EH (cell line): ENCODE results near the gene HAUS6.
"Not testable (repeated sequence)": the region's sequence is repeated elsewhere in the genome, so short reads cannot be mapped to it uniquely, and the experiment has no call there.

Experiments used
- DNase-seq: peaks from one replicate; pipeline ENCODE4 v3.0.0-alpha.2; 2015; ENCODE audit warnings: low read depth

The HAUS6 gene

DNA sequence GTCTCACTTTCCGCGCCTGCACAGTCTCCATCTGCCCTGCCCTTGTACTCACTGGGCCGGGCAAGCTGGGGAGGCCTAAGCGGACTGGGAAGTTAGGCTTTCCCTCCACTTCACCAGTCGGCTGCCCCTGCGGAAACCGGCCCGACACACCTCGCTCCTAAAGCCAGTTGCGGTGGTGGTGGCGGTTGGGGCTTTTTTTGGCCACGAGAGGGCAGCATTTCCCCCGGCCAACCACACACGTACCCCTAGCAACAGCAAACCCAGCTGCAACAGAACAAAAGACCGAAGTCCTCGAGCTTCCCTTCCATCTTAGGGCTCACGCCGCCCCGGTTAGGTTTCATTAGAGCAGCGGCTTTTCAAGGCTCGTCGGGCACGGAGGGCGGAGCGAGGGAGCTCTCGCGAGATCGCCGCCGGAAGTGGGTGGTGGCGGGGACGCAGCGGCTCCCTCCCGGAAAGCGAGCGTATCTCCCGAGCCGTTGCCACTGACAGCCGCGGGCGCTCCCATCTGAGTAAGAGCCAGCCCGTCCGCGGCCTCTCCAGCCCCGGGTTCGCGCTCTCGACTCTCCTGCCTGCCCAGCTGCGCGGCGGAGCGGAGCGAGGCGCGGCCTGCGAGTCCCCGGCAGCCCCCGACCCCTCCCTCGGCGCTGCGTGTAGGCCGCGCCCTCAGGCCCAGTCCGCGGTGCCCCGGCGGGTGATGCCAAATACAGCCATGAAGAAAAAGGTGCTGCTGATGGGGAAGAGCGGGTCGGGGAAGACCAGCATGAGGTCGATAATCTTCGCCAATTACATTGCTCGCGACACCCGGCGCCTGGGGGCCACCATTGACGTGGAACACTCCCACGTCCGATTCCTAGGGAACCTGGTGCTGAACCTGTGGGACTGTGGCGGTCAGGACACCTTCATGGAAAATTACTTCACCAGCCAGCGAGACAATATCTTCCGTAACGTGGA, 53.5 kb downstream of the HAUS6 start, which contains the start of gene RRAGA:
RRAGA (plus strand) TSS at position 462 of the 951 bp plus-strand sequence; CDS start at position 695, 233 bp downstream.
- peak; percentile 97 for DNase-seq

DNA sequence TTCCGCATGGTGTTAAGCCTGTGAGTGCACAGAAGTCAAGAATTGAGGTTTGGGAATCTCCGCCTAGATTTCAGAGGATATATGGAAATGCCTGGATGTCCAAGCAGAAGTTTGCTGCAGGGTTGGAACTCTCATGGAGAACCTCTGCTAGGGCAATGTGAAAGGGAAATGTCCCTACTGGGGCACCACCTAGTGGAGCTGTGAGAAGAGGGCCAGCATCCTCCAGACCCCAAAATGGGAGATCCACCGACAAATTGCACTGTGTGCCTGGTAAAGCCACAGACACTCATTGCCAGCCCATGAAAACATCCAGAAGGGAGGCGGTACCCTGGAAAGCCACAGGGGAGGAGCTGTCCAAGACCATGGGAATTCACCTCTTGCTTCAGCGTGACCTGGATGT, 66.1 kb downstream of the HAUS6 start:
- DNase-seq: no peak

GRCh38 chr9:19033015-19033414, 69.7 kb downstream of the HAUS6 start, which contains the start of gene SAXO1:
Gene SAXO1, minus strand, starts transcription at chr9:19033209. Its CDS starts 301 bp downstream, at chr9:19032908.
- no peak for DNase-seq

DNA sequence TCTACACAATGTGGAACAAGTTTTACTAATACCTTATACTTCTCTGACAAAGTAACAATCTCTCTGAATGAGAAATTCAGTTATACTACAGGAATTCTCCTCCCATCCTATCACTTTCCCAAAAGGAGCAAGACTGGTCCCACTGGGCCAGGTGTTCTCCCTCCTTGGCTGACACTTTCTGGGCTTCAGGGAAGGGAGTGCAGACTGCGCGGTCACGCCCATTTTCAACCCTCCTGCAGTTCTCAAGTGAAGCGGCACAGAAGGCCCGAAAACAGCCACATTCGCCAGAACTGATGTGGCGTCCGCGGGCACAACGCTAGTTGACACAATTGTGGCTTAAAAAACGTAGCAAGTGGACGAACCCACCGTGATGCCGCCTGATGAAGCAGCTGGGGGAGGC, 70.3 kb downstream of the HAUS6 start:
- DNase-seq: no peak

DNA sequence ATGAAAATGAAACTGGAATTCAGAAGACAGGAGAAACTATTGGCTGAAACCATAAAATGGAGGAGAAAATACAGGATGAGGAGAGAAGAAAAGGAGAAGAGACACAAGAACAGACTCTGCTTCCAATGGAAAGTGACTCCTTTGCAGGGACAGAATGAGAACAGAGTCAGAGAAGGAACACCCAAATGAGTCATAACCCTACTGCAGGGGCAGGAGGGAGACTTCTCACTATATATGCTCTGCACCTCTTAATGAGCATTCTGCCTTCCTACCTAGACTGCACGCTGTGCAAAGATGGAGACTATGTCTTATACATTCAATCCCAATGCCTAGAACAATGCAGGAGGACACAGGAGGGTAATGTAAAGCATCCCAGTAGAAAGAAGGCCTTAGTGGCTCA, 71.8 kb downstream of the HAUS6 start:
- DNase-seq: peak; percentile 34

- peak; percentile 73 for DNase-seq
Measured at GRCh38 chr9:19028835-19029451, 73.8 kb downstream of the HAUS6 start.

- no peak for DNase-seq
Measured at GRCh38 chr9:19027825-19028224, 74.9 kb downstream of the HAUS6 start.

- DNase-seq: no peak
Measured at GRCh38 chr9:19026375-19026774, 76.3 kb downstream of the HAUS6 start.

DNA sequence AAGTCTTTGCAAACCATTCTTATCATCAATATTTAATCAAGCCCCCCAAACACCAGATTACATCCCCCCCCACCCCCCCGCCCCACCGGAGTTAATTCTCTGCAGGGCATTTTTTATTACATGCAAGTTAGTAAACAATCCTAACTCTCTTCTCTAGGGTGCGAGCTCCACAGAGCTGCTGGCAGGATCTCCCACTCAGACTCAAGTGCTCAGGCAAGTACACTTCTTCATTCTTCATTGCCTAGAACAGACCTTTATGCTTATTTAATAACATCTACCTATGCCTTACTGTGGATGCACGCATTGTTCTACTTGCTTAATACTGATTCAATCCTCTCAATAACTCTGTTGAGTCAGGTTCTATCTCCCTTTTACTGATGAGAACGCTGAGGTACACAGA, 79.6 kb downstream of the HAUS6 start:
- no peak for DNase-seq

DNA sequence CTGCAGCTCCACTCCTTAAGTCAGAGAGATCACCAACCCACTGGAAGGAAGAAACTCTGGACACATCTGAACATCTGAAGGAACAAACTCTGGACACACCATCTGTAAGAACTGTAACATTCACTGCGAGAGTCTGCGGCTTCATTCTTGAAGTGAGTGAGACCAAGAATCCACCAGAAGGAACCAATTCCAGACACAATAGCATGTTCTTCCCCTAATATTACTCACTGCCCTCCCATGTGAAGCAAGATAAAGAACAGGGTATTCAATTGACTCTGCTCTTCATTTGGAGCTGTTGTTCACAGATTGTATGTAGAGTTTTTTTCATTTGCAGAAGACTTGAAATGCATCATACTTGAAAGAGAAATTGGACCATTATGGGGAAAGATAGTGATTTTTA, 80.5 kb downstream of the HAUS6 start:
- peak; percentile 18 for DNase-seq

DNA sequence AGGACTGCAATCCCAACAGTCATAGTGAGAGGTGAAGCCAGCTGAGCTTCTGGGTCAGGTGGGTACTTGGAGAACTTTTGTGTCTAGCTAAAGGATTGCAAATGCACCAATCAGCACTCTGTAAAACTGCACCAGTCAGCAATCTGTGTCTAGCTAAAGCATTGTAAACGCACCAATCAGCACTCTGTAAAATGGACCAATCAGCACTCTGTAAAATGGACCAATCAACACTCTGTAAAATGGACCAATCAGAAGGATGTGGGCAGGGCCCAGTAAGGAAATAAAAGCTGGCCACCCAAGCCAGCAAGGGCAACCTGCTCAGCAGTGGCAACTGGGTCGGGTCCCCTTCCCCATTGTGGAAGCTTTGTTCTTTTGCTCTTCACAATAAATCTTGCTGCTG, 81.1 kb downstream of the HAUS6 start:
- not testable (repeated sequence) for DNase-seq

DNA sequence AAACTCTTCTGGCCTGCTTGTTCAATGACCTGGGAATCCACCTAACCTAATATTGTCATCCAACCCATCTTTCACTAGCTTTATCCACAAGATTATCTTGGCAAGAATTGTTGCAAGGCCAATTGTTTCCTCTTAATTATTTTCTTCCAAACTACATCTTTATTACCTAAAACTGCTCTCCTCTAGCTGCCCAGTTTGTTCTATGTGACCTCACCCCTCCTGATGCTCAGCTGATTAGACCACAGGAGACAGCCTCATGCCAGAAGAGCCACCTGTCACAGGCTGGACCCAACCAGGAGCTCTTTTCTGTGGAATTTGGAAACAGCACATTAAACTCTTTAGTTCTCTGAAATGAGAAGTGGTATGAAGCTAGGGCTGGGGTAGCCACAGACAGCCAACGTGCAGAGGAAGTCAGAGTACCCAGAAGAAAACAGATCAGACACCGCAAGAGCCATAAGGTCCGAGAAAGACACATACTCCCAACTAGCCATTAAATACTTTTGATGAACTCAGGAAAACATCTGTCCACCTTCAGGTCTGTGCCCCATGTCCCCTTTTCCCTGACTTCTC, 81.7 kb downstream of the HAUS6 start:
- no peak for DNase-seq

DNA sequence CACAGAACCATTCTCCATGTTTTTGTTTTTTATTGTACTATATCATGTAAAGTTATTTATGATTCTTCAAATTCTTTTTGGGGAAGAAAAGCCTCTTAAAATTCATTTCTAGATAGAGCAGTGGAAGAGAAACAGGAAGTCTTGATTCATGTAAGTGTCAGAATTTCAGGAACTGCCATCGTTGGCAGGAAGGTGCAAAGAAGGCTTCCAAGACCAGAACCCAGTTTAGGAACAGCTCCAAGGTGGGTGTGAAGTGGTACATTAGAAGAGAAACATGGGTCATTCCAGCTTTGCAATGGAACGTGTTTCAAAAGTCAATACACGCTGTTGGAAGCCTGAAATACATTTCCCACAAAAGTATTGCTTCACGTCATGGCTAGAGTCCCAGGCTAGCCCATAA, 84.5 kb downstream of the HAUS6 start:
- DNase-seq: no peak

- DNase-seq: no peak
Measured at GRCh38 chr9:19009391-19009965, 93.2 kb downstream of the HAUS6 start.
